Stimulated activated CD4-positive, alpha-beta T cell treated with anti-CD3 and anti-CD28 coated beads, Interleukin-2, amount 100 ng/mL, for 4 hours (primary cell): ENCODE data around the gene SMIM43.
"Not testable (repeated sequence)": the region's sequence is repeated elsewhere in the genome, so short reads cannot be mapped to it uniquely, and the experiment has no call there.

ENCODE experiments used
- DNase-seq: peaks from one replicate; pipeline ENCODE4 v3.0.0-alpha.2; 2020; ENCODE audit warnings: low read depth

SMIM43 gene

DNA sequence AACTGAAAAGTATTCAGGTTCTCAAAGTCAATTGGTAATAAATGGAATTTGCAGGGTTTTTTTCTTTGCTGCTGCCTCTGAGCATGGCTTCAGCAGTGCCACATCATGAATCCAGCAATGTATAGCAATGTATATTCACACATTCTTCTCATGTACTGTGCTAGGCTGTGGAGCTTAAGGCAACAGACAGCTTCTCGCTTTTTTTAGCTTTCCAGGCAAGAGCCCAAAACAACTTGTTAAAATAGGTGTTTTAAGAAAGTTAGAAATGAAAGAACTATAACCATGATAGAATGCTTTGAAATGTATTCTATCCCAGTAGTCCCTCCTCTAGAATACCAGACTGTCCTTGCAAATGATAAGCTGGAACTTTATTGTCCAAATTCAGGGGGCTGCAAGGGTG is 30.4 kb downstream of the SMIM43 start:
- no peak for DNase-seq

GRCh38 chr4:121733942-121734341 is 31.0 kb downstream of the SMIM43 start:
- DNase-seq: no peak

DNA sequence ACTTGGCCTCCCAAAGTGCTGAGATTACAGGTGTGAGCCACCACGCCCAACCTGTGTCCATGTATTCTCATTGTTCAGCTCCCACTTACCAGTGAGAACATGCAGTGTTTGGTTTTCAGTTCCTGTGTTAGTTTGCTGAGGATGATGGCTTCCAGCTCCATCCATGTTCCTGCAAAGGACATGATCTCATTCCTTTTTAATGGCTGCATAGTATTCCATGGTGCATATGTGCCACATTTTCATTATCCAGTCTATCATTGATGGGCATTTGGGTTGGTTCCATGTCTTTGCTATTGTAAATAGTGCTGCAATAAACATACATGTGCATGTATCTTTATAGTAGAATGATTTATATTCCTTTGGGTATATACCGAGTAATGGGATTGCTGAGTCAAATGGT is 35.2 kb downstream of the SMIM43 start:
- DNase-seq: not testable (repeated sequence)

GRCh38 chr4:121728798-121729226 is 36.2 kb downstream of the SMIM43 start:
- DNase-seq: no peak

DNA sequence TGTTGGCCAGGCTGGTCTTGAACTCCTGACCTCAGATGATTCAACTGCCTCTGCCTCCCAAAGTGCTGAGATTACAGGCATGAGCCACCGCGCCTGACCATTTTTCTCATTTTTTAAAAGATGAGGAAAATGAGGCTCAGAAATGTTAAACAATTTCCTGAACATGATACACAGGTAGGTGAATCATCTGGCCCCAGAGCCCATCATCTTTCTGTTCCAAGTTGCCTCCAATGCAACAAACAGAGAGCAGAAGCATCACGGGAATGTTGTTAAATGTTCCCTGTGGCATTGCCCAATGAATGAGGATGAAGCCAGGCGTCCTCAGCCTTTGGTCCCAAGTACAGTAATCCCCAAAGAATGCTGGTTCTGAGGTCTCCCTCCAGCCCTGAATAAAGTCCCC is 36.9 kb downstream of the SMIM43 start:
- DNase-seq: no peak

DNA sequence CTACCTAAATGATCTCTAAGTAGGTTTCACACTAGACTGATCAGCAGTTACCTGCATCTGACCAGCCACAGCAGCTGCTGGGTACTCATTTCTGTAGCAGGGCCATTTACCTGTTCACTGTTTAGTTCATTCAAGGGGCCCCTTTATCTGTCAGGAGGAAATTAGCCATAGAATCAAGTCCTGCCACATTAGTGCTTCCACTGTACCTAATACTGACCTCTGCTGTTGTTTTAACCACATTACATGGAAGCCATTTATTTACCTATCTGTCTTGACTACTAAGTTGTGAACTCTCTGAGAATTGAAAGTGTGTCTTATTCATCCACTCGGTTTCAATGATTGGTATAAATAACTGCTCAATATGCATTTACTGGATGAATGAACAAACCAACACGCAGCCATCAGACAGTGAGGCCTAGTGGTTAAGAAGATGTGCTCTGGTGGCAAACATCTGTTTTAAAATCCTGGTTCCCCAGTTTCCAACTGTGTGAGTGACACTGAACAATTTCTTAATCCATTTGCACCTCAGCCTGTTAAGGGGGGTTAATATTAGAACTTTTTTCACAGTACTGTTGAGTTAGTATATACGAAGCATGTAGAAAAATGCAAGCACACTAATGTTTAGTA is 38.2 kb downstream of the SMIM43 start:
- DNase-seq: no peak

- DNase-seq: no peak
Measured at GRCh38 chr4:121724671-121725070, 40.3 kb downstream of the SMIM43 start.

GRCh38 chr4:121721700-121722099 is 43.3 kb downstream of the SMIM43 start:
- no peak for DNase-seq

GRCh38 chr4:121720109-121720508 is 44.9 kb downstream of the SMIM43 start:
- DNase-seq: no peak

DNA sequence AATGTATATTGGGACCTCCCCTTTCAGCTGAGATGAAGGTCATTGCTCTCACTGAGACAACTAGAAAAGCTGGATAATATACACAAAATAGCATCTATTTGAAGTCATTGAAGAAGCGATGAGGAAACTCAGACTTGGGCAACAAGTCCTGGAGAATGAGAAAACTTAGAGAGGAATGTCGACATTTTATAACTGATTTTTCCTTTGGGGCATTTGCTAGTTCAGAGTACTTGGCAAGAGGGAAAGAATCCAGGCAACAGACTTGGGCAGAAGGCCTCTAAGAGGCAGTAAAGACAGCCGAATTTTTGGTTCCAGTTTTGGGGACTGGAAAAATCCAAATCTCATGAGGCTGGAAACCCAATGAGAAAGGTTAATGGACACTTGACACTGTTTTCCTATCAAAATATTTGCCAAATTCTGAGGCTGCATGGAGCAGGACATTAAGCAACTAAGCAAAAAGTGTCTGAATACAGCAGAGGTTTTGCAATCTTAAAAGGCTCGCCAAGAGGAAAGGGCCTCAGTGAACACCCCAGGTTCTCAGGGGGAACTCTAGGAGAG is 47.2 kb downstream of the SMIM43 start:
- no peak for DNase-seq

DNA sequence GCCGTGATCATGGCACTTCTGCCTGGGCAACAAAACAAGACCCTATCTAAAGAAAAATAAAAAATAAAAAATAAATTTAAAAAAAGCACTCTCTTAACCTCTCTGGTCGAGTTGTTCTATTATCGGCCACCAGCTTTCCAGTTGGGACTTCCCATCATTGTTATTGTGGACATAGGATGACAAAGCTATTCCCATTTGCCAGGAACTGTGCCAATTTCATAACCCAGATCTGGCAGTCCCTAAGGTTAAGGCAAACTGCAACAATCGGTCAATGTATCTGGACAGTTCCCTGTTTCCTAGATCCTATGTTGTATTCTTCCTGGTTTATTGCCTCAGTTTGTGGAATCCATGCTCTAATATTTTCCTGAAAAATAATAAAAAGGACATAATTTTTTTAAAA is 50.4 kb downstream of the SMIM43 start:
- no peak for DNase-seq

DNA sequence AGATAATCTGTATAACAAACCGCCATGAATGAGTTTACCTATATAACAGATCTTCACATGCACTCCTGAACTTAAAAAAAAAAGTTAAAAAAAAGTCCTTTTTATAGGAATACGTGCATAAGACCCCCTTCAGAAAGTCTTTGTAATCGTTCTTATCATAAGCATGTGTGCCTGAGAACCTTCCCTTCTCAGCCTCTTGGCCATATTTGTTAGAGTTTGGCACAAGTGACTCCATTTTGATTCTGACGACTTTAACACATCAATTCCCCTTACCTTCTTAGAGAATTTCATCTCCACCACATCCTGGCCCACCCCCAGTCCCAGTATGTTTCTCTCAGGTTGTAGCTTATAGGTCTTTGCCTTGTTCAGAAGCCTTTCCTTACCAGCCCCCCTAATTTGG is 52.2 kb downstream of the SMIM43 start:
- DNase-seq: no peak

DNA sequence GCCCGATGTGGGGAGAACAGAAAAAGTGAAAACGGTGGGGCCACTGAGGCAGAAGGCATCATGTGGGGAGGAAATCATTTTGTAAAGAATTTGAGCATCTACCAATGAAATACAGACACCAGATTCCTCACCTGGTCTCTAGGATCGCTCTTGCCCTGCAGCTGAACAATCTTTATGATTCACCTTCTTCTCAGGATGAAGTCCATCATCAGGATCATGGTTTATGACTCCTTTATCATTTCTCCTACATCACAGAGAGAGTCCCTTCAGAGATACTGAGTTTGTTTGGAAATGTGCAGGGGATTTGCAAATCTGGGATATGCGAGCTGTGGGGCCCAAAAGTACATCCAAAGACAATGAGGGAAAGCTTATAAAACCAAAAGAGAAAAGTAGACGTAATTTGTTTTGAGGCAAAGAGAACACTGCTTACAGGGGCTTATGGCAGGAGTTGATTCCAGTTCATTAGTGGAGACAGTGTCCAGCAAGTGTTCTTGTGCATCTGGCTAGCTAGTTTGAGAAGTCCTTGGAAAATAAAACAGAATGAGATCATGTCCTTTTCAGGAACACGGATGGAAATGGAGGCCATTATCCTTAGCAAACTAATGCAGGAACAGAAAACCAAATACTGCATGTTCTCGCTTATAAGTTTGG is 52.8 kb downstream of the SMIM43 start:
- no peak for DNase-seq

- DNase-seq: no peak
Measured at GRCh38 chr4:121711263-121712000, 53.5 kb downstream of the SMIM43 start.

DNA sequence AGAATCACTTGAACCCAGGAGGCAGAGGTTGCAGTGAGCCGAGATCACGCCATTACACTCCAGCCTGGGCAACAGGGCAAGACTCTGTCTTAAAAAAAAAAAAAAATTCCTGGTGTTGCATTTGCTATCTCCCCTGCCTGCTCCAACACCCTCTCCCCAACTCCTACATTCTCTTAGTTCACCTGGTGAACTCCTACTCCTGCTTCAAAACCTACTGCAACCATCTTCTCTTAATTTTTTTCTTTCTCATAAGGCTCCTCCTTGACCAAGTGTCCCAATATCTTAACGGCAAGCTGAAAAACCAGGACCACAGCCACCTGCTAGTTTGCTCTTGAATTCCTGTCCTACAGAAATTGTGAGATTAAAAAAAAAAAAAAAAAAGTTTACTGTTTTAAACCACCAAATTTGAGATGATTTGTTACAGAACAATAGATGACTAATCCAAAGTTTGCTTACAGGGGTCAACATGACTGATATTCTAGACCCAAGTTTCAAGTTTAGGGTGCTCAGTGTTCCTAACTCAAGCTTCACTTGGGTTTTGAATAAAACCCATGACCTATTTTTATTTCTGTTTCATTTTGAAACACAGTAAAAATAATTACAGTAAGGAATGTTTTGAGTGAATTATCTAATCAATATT is 55.1 kb downstream of the SMIM43 start:
- no peak for DNase-seq
